GM23338 (cell line): ENCODE data around the gene HOXC5.

Experiments
- CREB1 ChIP-seq: fragments of 250-450 bp; sonication (Bioruptor Pico); IDR thresholded peaks from 2 replicates; pipeline ENCODE4 v1.5.0; 2020; ENCODE audit warnings: low read depth, mild to moderate bottlenecking, moderate library complexity
- CTCF ChIP-seq, 2 experiments: fragments of 200-600 bp in 1 of 2; sonication (generic) in 1 of 2; conservative IDR thresholded peaks; 2 replicates each; pipeline versions ENCODE4 v1.5.1 to v1.6.1; 2016 to 2017; ENCODE audit warnings: antibody characterized with exemption in 2 of 2, low read depth in 2 of 2, mild to moderate bottlenecking in 2 of 2, moderate library complexity in 1 of 2
- ETS1 ChIP-seq: IDR thresholded peaks from 2 replicates; pipeline ENCODE4 v1.6.1; 2016; ENCODE audit warnings: antibody characterized with exemption
- EZH2 ChIP-seq: fragments of 200-600 bp; sonication (generic); IDR thresholded peaks from one replicate; pipeline ENCODE4 v1.8.0; 2017; ENCODE audit warnings: antibody characterized with exemption, mild to moderate bottlenecking, low read depth; ENCODE audit not compliant: unreplicated experiment
- EZH2phosphoT487 ChIP-seq: fragments of 200-600 bp; sonication (generic); IDR thresholded peaks from one replicate; pipeline ENCODE4 v1.8.1; 2018; ENCODE audit warnings: antibody characterized with exemption; ENCODE audit not compliant: unreplicated experiment
- JUNB ChIP-seq: IDR thresholded peaks from one replicate; pipeline ENCODE4 v1.6.1; 2016; ENCODE audit warnings: antibody characterized with exemption; ENCODE audit not compliant: unreplicated experiment
- POLR2AphosphoS5 ChIP-seq: IDR thresholded peaks from 2 replicates; pipeline ENCODE4 v1.6.1; 2016; ENCODE audit warnings: antibody characterized with exemption, low read depth
- REST ChIP-seq: IDR thresholded peaks from one replicate; pipeline ENCODE4 v1.6.1; 2018; ENCODE audit warnings: antibody characterized with exemption; ENCODE audit not compliant: unreplicated experiment
- STAT1 ChIP-seq: IDR thresholded peaks from one replicate; pipeline ENCODE4 v1.6.1; 2016; ENCODE audit warnings: antibody characterized with exemption; ENCODE audit not compliant: unreplicated experiment
- ZNF114 ChIP-seq: fragments of 250-450 bp; sonication (Bioruptor Pico); IDR thresholded peaks from 2 replicates; pipeline ENCODE4 v1.5.0; 2020; ENCODE audit warnings: mild to moderate bottlenecking, moderate library complexity
- ZNF331 ChIP-seq: fragments of 250-450 bp; sonication (Bioruptor Pico); IDR thresholded peaks from 2 replicates; pipeline ENCODE4 v1.5.0; 2020; ENCODE audit warnings: low read depth, mild to moderate bottlenecking, moderate library complexity

GRCh38 chr12:53989227-53990113 is 43.4 kb upstream of the HOXC5 start:
- TF ChIP-seq POLR2AphosphoS5 (no peak), REST (no peak), EZH2 (peak; percentile 91), CTCF (conservative IDR thresholded peaks at IDR 0.05; ENCODE audit: low read depth in 2 of 2) (peak; percentile 39 to 56), STAT1 (no peak), CREB1 (CRISPR knock-in tag) (no peak), JUNB (no peak), ETS1 (no peak), EZH2phosphoT487 (peak; percentile 78), ZNF331 (CRISPR knock-in tag) (no peak), ZNF114 (no peak)
